MM.1S (cell line): ENCODE measurements around the gene DACH1.

ENCODE experiments used
- DNase-seq: peaks from one replicate; pipeline ENCODE4 v3.0.0-alpha.2; 2015
- H2AFZ ChIP-seq: fragments of 300-600 bp; sonication (generic); 2 replicates; pipeline ENCODE4 v1.6.0; 2016; ENCODE audit warnings: antibody characterized with exemption, low read length
- H3F3A ChIP-seq: fragments of 300-600 bp; sonication (generic); 2 replicates; pipeline ENCODE4 v1.6.1; 2016; ENCODE audit warnings: mild to moderate bottlenecking, antibody characterized with exemption, low read length, moderate library complexity, mixed read lengths; ENCODE audit not compliant: insufficient read depth
- H3K27ac ChIP-seq: fragments of 300-600 bp; sonication (generic); 2 replicates; pipeline ENCODE4 v1.5.1; 2016; ENCODE audit warnings: mild to moderate bottlenecking, low read length
- H3K27me3 ChIP-seq: fragments of 300-600 bp; sonication (generic); replicated peaks from 2 replicates; pipeline ENCODE4 v1.6.0; 2016; ENCODE audit warnings: low read length; ENCODE audit not compliant: insufficient read depth
- H3K36me3 ChIP-seq: fragments of 300-600 bp; sonication (generic); replicated peaks from 2 replicates; pipeline ENCODE4 v1.6.1; 2016; ENCODE audit warnings: mild to moderate bottlenecking, low read length, mixed read lengths; ENCODE audit not compliant: insufficient read depth
- H3K4me1 ChIP-seq: fragments of 300-600 bp; sonication (generic); 2 replicates; pipeline ENCODE4 v1.6.1; 2016; ENCODE audit warnings: low read length, mixed read lengths
- H3K4me2 ChIP-seq: fragments of 300-600 bp; sonication (generic); 2 replicates; pipeline ENCODE4 v1.6.0; 2016; ENCODE audit warnings: low read depth, low read length
- H3K4me3 ChIP-seq: fragments of 300-600 bp; sonication (generic); 2 replicates; pipeline ENCODE4 v1.5.1; 2016; ENCODE audit warnings: low read length, mixed read lengths
- H3K79me2 ChIP-seq: fragments of 300-600 bp; sonication (generic); 2 replicates; pipeline ENCODE4 v1.6.1; 2016; ENCODE audit warnings: mixed run types, low read length, mixed read lengths
- H3K9ac ChIP-seq: fragments of 300-600 bp; sonication (generic); 2 replicates; pipeline ENCODE4 v1.6.1; 2016; ENCODE audit warnings: low read length, mixed read lengths
- H3K9me2 ChIP-seq: fragments of 300-600 bp; sonication (generic); replicated peaks from 2 replicates; pipeline ENCODE4 v1.6.1; 2016; ENCODE audit warnings: mild to moderate bottlenecking, low read length, mixed read lengths; ENCODE audit not compliant: insufficient read depth
- H3K9me3 ChIP-seq: fragments of 300-600 bp; sonication (generic); replicated peaks from 2 replicates; pipeline ENCODE4 v1.6.1; 2016; ENCODE audit warnings: mild to moderate bottlenecking, low read length, mixed read lengths; ENCODE audit not compliant: insufficient read depth
- H4K20me1 ChIP-seq: fragments of 300-600 bp; sonication (generic); 2 replicates; pipeline ENCODE4 v1.6.1; 2016; ENCODE audit warnings: mild to moderate bottlenecking, low read length, moderate library complexity, mixed read lengths; ENCODE audit not compliant: insufficient read depth
- EZH2 ChIP-seq: fragments of 300-600 bp; sonication (generic); optimal IDR thresholded peaks from 2 replicates; pipeline ENCODE3; 2017; ENCODE audit warnings: low read depth, mild to moderate bottlenecking, antibody characterized with exemption, low read length, mixed read lengths
- EZH2phosphoT487 ChIP-seq: fragments of 300-600 bp; sonication (generic); IDR thresholded peaks from 2 replicates; pipeline ENCODE4 v1.6.1; 2018; ENCODE audit warnings: antibody characterized with exemption, low read length
- TF ChIP-seq, protein P1 (sequence below): fragments of 300-600 bp; sonication (generic); IDR thresholded peaks from 2 replicates; pipeline ENCODE4 v1.5.1; 2016; ENCODE audit warnings: antibody characterized with exemption, low read length, mixed read lengths

Gene DACH1

DNA sequence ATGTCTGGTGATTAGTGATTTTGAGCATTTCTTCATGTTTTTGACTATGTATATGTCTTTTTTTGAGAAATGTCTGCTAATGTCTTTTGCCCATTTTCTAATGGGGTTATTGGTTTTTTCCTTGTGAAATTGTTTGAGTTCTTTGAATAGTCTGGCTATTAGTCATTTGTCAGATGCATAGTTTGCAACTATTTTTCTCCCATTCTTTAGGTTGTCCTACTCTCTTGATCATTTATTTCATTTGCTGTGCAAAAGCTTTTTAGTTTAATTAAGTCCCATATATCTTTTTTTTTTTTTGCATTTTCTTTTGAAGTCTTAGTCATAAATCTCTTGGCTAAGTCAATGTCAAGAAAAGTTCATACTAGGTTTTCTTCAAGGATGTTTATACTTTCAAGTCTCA, 449.8 kb downstream of the DACH1 start:
- DNase-seq, result no peak
- H3K27ac ChIP-seq, result no peak overlapping the region
- no peak overlapping the region for H3K9ac ChIP-seq
- H3K9me2 ChIP-seq, result no peaks in the 10 kb centered on the region
- no peak overlapping the region for H3K4me3 ChIP-seq
- no peaks in the 10 kb centered on the region for H3K4me1 ChIP-seq
- no peaks in the 10 kb centered on the region for H3F3A ChIP-seq
- TF ChIP-seq, protein P1, sequence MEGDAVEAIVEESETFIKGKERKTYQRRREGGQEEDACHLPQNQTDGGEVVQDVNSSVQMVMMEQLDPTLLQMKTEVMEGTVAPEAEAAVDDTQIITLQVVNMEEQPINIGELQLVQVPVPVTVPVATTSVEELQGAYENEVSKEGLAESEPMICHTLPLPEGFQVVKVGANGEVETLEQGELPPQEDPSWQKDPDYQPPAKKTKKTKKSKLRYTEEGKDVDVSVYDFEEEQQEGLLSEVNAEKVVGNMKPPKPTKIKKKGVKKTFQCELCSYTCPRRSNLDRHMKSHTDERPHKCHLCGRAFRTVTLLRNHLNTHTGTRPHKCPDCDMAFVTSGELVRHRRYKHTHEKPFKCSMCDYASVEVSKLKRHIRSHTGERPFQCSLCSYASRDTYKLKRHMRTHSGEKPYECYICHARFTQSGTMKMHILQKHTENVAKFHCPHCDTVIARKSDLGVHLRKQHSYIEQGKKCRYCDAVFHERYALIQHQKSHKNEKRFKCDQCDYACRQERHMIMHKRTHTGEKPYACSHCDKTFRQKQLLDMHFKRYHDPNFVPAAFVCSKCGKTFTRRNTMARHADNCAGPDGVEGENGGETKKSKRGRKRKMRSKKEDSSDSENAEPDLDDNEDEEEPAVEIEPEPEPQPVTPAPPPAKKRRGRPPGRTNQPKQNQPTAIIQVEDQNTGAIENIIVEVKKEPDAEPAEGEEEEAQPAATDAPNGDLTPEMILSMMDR, result no peak
- TF ChIP-seq EZH2phosphoT487, result no peak
- TF ChIP-seq EZH2, result no peak
- H3K36me3 ChIP-seq, result no peaks in the 10 kb centered on the region
- no peaks in the 10 kb centered on the region for H3K79me2 ChIP-seq
- H3K9me3 ChIP-seq, result no peaks in the 10 kb centered on the region
- no peak overlapping the region for H3K4me2 ChIP-seq
- H3K27me3 ChIP-seq, result no peaks in the 10 kb centered on the region
- no peak overlapping the region for H2AFZ ChIP-seq
- H4K20me1 ChIP-seq, result no peaks in the 10 kb centered on the region

DNA sequence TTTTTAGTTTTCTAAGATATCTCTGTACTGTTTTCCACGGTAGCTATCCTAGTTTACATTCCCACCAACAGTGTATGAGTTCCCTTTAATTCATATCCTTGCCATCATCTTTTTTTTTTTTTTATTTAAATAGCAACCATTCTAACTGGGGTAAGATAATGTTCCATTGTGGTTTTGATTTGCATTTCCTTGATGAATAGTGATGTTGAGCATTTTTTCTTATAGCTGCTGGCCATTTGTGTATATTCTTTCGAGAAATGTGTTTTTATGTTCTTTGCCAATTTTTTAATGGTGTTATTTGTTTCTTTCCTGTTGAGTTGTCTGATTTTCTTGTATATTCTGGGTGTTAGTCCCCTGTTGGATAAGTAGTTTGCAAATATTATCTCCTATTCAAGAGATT, 454.8 kb downstream of the DACH1 start:
- H3K4me1 ChIP-seq, result no peaks in the 10 kb centered on the region
- H3K4me2 ChIP-seq, result no peak overlapping the region
- H3K9ac ChIP-seq, result no peak overlapping the region
- no peak overlapping the region for H3K4me3 ChIP-seq
- no peak for DNase-seq
- H3F3A ChIP-seq, result no peaks in the 10 kb centered on the region
- no peaks in the 10 kb centered on the region for H3K9me3 ChIP-seq
- no peak overlapping the region for H2AFZ ChIP-seq
- H3K27ac ChIP-seq, result no peak overlapping the region
- H3K27me3 ChIP-seq, result no peaks in the 10 kb centered on the region
- no peaks in the 10 kb centered on the region for H3K79me2 ChIP-seq
- H3K9me2 ChIP-seq, result no peaks in the 10 kb centered on the region
- no peaks in the 10 kb centered on the region for H3K36me3 ChIP-seq
- no peak for TF ChIP-seq EZH2phosphoT487
- TF ChIP-seq, protein P1, result no peak
- TF ChIP-seq EZH2, result no peak
- H4K20me1 ChIP-seq, result no peaks in the 10 kb centered on the region

DNA sequence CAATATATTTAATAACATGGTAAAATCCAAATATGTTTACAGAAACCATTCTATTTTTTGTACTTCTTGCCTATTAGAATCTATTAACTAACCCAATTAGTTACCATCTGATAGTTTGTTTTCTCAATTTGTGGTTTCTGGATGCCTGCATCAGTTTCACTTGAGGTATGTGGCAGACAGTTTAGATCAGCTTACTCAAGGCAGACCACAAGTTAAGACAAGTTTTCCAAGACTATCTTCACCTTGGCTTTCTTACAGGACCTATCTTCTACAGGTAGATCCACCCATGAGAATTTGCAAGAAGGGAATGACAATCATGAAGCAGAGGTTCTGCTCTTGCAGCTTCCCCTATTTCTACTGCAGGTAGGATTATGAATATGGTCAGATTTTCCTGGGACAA, 458.6 kb downstream of the DACH1 start:
- no peaks in the 10 kb centered on the region for H3K36me3 ChIP-seq
- DNase-seq, result no peak
- H3F3A ChIP-seq, result no peaks in the 10 kb centered on the region
- no peak overlapping the region for H3K4me2 ChIP-seq
- H3K4me3 ChIP-seq, result no peak overlapping the region
- H3K4me1 ChIP-seq, result no peaks in the 10 kb centered on the region
- H3K9me2 ChIP-seq, result no peaks in the 10 kb centered on the region
- no peak overlapping the region for H3K9ac ChIP-seq
- TF ChIP-seq, protein P1, result no peak
- TF ChIP-seq EZH2 (no peak), EZH2phosphoT487 (no peak)
- H3K27ac ChIP-seq, result no peak overlapping the region
- H3K9me3 ChIP-seq, result no peaks in the 10 kb centered on the region
- H3K79me2 ChIP-seq, result no peaks in the 10 kb centered on the region
- no peaks in the 10 kb centered on the region for H4K20me1 ChIP-seq
- no peaks in the 10 kb centered on the region for H3K27me3 ChIP-seq
- no peak overlapping the region for H2AFZ ChIP-seq
